UCSD-AML1 (cell line): ENCODE results near the gene UBL4A.

Experiments used
- DNase-seq: peaks from one replicate; lab custom pipeline; 2025; ENCODE audit not compliant: unreplicated experiment; lab: John Stamatoyannopoulos, UW

Gene UBL4A

DNA sequence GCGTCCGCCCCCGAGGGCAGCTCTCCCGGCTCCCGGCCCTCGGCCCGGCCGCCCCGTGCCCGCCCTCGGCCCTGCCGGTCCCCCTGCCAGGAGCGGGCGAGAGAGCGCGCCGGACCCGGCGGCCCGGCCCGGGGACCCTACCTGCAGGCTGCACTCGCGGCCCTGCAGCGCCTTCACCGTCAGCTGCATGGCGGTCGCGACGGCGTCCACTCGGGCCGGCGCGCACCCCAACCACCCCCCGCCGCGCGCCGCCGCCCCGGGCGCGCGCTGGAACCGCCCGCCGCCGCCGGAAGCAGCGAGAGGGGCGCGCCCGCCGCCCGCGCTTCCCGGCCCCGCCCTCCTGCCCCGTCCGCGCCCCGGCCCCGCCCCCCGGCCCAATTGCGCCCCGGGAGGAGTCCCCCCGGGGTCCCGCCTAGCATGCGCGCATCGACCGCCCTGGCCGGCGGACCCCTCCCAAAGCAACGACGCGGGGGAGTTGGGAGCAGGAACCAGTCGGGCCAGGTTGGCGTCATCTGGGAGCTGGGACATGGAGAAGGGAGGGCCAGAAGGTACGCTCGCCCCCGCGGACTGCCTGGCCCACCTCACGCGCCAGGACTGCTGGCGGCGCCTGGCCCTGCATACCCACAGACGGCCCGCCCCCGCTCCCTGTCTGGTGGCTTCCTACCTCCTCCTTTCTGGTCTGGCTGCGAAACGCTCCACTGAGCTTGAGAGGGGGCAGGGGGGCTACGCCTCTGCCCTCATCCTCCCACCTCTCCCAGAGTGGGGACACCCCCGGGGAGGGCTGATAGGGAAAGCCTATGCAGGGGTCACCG is at the start of gene UBL4A:
Gene UBL4A (minus strand): TSS at position 220 of the 812 bp plus-strand sequence. CDS start 31 bp downstream, at position 189.
- DNase-seq = peak; percentile 67

DNA sequence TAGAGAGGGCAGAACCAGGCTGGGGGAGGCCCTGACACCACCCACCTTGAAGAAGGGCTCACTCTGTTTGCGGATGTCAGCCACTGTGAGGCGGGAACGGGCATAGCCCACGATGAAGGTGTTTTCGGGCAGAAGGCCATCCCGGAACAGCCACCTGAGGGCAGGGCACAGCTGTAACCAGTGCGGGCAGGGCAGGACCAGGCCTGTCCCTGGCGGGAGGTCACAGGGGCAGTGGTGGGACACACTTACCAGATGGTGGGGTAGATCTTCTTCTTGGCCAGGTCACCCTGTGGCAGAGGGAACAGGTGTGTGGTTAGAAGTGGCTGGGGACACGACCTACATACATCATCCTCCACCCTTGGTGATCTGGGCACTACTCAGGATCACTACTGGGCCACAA is 49.5 kb upstream of the UBL4A start:
- DNase-seq = no peak

DNA sequence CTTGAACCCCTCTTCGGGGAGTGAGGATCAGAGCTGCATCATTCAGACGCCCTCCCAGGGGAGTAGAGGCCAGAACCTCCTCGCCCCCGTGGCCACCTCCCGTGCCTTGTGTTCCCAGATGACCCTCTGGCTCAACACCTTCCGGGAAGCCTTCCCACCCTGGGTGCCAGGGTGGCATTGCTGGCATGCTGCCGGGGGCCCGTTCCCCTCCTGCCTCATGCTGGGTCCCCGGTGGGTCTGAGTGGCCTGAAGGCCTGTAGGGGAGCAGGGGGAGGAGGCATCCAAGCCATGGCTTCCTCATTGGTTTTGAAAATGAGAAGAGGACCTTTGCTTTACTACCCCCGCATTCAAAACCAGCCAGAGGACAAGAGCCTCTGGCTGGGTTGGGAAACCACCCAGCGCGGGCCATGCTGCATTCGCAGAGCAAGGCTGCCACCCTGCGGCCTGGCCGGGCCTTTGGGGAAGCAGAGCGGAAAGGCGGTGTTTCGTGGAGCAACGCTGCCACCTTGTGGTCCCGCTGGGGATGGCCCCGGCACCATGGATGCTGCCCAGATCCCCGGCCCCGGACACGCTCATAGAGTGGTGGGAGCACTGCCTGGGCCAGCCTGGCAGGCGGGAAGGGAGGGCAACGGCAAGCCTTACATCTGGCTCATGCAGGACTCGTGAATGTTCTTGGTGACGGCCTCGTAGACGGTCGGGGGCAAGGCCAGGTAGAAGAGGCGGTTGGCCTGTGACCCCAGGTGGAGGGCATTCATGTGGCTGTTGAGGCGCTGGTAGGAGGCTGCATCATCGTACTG is 48.3 kb upstream of the UBL4A start:
- peak; percentile 89 for DNase-seq

DNA sequence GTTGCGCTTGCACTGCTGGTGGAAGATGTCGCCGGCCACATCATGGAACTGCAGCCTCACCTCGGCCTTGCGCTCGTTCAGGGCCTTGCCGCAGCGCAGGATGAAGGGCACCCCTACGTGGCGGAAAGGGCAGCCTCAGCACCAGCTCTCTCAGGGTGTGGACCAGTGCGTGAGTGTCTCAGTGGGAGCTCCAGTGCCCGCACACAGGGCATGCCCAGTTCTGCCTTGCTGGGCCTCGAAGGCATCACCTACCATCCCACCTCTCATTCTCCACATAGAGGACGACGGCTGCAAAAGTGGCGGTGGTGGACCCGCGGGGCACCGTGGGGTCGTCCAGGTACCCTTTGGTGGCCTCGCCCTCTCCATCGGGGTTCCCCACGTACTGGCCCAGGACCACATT is 46.3 kb upstream of the UBL4A start:
- DNase-seq = no peak

DNA sequence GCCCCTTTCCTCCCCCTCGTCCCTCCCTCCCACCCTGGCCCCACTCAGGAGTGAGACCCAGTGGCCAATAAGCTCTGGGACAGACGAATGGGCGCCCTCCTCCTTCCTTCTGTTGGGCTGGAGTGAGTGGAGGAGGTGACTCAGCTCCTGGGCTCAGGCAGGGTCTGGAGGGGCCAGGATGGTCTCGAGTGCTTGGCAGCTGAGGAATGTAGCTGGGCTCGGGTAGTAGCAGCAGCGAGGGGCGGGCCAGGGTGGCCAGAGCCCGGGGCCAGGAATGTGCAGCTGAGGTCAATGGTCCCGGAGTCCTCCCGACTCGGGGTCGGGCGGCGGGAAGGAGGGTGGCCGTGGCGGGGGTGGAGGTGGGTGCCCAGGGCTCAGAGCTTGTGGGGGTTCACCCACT is 45.2 kb upstream of the UBL4A start:
- no peak for DNase-seq

DNA sequence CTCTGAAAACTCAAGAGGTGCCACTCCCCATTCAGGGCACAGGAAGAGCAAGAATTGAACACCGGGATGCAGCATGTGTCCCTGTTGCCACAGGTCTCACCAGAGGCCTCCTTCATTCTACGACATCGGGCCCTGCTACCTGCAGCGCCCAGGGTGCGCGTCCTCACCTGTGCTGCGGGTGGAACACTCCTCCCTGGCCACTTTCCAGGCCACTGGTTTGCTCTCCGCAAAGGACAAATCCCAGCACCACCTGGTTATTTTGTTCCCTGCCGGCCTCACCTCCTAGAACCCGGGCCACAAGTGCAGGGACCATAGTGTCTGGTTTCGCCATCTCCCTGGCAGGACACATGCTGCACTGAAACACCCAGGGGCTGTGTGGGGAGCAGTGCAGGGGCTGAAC is 43.9 kb upstream of the UBL4A start:
- DNase-seq = no peak

DNA sequence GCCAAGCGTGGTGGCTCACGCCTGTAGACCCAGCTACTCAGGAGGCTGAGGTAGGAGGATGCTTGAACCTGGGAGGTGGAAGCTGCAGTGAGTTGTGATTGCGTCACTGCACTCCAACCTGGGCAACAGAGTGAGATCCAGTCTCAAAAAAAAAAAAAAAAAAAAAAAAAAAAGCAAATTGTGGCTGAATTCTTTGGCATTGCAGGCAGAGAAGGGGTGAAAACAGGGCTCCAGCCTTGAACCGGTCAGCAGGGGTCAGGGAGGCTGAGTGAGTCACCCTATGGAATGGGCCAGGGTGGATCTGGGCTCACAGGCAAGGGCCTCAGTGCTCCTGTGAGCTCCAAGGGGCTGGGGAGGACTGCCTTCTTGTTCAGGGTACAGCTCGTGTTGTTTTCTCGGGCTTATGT is 42.8 kb upstream of the UBL4A start:
- DNase-seq = no peak

DNA sequence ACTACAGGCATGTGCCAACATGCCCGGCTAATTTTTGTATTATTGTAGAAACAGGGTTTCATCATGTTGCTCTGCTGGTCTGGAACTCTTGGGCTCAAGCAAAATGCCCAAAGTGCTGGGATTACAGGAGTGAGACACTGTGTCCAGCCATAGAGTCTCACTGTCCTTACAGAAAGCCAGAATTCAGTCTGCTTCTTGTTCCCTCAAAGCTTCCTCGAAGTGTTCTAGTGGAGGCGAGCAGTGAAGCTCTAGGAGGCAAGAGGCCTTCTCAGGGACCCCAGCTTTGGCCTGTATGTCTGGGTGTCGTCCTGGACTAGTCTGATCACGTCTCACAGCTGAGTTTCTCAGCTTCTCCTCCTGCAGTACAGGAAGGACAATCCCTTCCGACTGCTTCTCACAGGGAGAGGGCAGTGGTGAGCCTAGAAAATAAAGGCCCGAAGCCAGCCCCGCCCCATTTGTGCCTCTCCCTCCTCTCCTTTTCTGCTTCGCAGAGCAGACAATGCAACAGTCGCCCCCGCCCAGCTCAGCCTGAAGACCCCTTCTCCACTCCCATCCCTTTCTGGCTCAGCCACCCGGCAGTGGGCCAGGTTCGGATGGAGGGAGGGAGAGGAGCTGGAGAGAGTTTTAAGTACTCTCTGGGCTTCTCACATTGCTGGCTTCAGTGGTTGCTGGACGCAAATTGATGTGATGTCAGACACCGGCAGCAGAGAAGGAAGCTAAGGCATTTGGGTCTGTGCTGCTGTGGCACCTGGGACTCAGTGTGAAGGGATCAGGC is 40.7 kb upstream of the UBL4A start:
- peak; percentile 68 for DNase-seq

DNA sequence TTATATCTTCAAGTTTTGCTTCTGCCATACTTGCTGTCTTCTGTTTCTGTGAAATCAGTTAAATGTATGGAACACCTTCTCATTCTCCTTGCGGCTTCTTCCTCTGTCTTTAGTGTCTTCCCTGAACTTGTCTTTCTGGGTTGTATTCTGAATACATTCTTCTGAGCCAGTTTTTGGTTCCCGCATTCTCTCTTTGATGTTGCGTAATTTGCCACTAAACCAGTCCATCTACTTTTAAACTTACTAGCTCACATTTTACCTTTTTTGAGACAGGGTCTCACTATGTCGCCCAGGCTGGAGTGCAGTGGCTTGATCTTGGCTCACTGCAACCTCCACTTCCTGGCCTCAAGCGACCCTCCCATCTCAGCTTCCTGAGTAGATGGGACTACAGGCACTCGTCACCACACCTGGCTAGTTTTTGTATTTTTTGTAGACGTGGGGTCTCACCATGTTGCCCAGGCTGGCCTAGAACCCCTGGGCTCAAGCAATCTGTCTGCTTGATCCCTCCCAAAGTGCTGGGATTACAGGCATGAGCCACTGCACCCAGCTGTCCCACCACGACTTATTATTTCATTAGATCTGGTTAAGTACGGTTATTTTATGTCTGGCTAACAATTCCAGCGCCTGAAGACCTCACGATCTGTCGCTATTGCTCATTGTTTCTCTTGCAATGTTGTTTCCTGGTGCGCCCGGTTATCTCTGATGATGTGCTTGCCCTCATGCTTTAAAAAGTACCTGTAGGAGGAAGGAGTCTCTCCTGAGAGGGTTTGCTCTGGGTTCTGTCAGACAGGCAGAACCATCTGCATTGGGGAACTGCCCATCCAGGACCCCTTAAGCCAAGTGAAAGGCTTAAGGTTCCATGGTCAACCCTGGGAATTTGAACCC is 39.4 kb upstream of the UBL4A start:
- no peak for DNase-seq

DNA sequence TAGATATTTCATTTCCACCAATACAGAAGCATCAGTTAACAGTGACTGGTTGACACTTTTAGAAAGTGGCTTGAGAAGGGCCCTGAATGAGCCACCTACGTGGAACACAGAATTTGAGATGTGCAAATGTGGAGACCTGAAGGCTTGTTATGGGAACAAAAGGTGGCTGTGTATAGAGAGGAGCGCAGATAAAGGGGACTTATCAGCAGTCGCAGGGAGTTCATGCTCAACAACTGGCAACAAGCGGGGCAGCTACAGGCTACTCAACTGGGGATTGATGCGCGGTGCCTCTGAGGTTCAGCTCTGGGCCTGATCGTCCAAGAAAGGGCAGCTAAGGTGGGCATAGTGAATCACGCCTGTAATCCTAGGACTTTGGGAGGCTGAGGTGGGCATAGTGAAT is 33.0 kb upstream of the UBL4A start:
- DNase-seq = no peak

DNA sequence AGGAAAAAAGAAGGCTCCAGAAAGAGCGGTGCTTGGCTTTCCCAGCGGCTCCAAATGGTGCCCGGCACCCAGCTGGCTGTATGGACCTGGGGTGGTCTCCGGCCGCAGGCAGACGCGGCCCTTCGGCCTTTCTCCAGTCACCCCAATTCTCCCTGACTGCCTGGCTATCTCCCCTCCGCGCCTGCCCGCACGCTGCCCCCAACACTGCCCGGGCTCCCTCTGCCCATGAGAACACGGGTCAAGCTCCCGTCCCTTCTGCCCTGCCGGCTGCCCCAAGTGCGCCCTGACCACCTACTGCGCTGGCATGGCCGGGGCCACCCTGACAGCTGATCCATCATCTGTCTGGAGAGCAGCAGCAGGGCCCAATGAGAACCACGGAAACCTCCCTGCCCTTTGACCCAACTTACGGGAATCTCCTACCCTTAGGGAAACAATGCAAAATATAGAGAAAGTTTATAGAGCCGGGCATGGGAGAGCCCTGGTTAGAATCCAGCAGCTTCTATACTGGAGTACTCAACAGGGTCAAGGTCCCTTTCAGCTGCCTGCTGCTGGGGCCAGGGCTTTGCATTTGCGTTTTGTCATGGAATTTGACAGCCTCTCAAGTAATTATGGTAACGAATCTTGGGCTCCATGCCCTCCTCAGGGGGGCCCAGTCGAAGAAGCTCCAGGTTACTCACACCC is 30.8 kb upstream of the UBL4A start:
- no peak for DNase-seq

DNA sequence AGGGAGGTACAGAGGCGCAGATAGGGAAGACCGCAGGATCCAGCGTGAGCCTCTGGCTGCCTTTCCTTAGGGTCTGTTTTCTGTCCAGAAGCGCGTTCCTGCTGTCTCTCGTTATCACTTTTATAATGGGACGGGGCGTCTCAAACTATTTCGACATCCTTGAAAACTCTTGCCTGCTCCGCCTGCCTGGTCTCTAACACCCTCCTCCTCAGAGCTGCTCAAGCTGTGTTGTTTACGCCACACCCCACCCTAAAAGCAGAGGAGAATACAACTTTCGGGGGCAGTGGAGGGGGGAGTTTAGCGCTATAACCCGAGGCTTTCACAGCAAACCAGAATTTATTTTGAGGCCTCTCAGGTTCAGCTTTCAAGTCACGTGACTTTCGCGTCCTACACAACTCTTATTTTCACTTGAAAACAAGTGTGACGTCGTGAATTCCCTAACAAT is 30.3 kb upstream of the UBL4A start:
- no peak for DNase-seq

DNA sequence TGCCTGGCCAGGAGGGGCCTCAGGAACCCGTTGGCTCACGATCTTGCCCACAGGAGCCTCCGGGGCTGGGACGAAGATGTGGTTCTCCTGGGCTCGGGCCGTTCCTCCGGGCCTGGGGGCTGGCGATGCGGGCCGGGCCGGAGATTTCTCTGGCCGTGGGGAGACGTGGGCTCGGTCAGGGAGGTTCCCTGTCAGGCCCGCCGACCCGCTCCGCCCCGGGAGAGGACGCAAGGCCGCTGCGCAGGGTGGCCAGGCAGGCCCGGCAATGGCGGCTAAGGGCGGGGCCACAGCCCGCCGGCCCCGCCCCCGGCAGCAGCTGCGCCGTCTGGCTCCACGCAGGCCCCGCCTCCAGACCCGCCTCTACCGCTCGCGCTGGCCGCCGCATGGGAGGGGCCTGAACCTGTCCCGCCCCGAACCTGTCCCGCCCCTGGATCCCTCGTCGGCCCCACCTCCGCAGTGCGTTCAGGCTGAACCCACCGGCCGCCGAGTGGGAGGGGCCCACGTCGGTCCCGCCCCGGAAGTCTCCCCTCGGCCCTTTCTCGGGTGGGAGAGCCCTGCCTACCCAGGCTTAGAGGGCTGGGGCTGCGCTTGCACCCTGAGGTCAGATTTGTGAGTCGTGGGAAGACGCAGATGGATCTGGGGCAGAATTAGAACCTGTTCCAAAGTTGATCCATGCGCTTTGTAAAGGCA is 29.7 kb upstream of the UBL4A start, which contains the start of gene FAM3A:
Gene FAM3A (minus strand): TSS at position 267 of the 690 bp plus-strand sequence. CDS start 460 bp downstream, outside the sequence.
- DNase-seq = peak; percentile 89

DNA sequence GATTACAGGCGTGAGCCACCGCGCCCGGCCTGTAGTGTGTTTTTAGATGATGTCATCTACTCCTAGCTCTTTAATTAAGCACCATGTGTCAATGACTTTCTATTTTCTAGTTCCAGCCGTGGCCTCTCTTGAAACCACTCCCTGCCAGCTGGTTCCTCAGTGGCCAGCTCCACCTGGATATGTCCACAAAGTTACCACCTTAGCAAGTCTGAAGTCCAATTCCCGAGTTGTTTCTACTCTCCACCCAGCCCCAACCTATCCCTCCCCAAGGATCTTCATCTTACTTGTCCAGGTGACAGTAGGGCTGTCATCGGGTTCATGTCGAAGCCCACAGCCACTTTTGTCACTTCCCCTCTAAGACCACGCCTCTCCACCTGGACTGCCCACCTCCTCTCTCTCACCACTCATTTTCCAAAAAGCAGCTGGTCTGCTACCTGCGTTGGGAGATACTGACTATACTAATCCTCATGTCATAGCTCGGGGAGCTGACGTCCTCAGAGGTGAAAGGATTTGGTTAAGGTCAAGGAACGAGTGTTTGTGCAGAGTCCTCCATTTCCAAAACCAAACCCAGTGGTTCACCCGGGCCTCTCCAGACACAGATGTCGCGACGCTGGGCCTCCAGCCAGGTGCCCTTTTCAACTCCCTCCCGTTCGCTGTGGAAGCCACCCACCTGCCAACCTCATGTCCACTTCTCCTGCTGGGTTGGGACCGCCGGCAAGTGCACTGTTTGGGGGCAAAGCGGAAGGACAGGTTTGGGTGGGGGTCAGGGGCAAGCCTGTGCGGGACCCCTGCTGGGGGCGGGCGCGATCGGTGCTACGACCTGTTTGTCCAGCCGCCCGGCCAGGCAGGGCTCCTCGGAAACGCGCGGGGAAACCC is 28.9 kb upstream of the UBL4A start:
- no peak for DNase-seq

DNA sequence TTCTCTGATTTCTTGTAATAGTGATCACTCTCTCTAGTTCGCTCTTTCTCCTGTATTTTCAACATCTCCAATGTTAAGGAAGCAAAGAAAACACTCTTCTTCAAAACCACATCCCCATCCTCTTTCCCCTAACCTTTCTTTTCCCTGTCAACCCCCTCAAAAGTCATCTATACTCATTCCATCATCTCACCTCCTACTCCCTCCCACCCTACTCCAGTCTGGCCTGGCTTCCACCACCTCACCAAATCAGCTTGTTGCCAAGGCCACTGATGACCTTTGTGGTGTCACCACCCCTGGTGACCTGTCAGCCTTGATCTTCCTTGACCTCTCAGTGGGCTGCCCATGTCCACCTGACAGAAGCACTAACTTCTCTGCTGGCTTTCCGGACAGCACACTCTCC is 27.3 kb upstream of the UBL4A start:
- DNase-seq = no peak

DNA sequence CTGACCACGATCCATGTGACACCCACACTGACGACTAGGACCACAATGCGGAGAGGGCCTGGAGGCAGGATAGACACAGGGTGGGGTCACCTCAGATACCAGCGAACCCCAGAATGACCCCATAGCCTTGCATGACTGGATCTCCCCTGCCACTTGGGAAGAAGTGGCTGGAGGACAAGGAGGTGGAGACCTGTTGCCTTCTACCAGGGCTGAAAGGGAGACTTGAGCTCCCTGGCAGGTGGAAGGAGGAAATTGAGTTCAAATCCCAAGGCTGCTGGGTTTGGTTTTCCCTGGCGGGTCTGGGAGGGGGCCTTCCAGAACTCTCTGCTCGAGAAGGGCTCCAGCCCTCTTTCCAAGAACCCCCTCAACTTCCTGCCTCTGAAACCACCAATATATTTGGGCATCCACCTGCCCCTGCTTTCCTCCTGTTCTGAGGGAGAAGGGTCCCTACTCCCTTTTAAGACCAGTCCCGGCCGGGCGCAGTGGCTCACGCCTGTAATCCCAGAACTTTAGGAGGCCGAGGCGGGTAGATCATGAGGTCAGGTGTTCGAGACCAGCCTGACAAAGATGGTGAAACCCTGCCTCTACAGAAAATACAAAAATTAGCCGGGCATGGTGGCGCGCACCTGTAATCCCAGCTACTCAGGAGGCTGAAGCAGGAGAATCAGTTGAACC is 26.6 kb upstream of the UBL4A start:
- DNase-seq = no peak

DNA sequence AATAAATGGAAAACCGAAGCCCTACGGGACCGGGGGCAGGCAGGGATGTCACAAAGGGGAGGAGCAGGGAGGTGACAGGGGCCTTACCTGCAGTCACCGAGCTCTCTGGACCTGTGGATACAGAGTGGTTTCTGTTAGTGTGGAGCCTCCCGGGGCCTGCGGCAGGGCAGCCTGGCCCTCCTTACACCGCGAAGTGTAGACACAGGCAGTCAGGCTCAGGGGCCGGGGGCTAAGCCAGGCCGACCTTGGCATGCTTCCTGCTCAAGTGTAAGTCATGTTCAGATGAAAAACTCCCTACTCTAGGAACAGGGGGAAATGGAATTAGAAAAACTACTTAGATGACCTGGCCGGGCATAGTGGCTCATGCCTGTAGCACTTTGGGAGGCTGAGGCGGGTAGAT is 25.3 kb upstream of the UBL4A start:
- no peak for DNase-seq

DNA sequence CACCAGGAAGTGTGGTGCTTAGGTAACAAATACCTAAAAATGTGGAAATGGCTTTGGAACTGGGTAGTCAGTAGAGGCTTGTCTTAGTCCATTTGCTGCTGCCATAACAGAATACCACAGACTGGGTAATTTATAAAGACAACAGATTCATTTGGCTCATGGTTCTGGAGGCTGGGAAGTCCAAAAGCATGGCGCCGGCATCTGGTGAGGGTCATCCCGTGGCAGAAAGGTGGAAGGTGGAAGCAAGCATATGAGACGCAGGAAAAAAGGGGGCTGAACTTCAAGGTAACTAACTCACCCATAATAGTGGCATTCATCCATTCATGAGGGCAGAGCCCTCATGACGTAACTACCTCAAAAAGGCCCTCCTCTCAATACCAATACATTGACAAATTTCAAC is 23.0 kb upstream of the UBL4A start:
- DNase-seq = no peak
